GM12891 (cell line): ENCODE results near the gene LCNL1.

Experiments used
- POLR2A ChIP-seq: IDR thresholded peaks from 2 replicates; pipeline ENCODE4 v1.6.1; 2011; ENCODE audit warnings: low read depth, low read length, control low read depth
- POLR2AphosphoS5 ChIP-seq: IDR thresholded peaks from 2 replicates; pipeline ENCODE4 v1.6.1; 2011; ENCODE audit warnings: low read depth, low read length, control low read depth
- POU2F2 ChIP-seq: IDR thresholded peaks from 2 replicates; pipeline ENCODE4 v1.6.1; 2011; ENCODE audit warnings: low read depth, mild to moderate bottlenecking, control low read depth, low read length, moderate library complexity
- TAF1 ChIP-seq: IDR thresholded peaks from 2 replicates; pipeline ENCODE4 v1.6.1; 2011; ENCODE audit warnings: low read depth, low read length, control low read depth

DNA sequence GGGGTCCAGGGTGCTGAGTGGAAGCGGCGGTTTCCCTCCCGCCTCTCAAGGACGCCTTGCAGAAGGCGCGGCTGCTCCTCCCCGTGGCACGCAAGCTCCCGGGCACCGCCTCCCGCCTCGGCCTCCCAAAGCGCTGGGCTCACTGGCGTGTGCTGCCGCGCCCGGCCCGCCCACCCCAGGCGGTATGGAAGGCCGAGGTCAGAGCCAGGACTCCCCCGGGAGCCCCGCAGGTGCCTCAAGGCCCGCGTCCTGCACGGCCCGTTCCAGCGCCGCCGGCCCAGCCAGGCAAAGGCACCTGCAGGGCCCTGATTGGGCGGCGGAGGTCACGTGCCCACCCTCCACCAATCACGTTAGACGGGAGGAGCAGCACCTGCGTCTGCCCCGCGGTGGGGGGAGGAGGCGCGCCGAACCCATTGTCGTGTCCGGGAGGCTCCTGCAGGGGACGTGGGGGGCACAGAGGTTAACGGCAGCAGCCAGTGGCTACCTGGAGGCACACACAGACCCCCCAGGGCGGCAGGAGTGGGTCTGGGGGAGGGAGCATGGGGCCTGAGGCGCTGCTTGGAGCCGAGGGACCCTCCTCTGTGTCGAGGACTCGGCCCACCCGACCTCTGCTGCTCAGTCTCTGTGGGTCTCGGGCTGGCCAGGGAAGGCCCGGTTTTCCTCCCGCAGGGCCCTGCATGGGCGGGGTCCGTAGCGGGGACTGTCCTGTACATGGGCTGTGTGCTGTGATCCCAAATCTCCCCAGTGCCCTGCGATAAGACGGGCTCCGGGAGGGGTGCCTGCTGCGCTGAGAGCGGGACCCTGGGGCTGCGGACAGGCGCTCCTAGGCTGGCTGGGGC, 32.8 kb upstream of the LCNL1 start:
- no peak; the same call in 1 of the 2 replicates for TF ChIP-seq POLR2A
- no peak for TF ChIP-seq POLR2AphosphoS5
- no peak for TF ChIP-seq TAF1
- no peak for TF ChIP-seq POU2F2
